ENCODE results near the gene SMIM45.

DNA sequence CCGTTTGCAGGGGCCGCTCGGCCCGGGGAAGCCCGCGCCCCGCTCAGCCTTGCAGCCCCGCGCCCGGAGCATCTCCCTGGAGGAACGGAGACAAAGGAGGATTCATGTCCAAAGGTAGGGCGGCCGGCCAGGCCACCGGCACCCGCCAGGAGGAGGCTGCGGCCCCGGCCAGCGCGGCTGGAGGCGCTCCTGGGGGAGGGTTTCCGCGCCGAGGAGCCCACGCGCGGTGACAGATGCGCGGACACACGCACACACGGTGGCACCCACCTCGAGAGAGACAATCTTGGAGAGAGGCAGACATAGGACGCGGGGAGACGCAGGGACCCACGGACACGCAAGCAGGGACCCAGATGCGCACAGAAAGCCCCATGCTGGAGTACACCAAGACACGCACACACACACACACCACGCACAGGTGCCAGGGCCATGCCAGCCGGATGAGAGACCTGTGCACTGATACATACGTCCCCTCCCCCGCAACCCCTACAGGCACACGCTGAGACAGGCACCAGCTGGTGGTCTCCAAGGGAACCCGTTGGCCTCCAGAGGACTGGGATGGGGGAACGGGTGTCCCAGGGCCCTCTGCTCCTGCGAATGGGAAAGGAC lies 25.1 kb downstream of the SMIM45 start:
- TF ChIP-seq, protein P1, sequence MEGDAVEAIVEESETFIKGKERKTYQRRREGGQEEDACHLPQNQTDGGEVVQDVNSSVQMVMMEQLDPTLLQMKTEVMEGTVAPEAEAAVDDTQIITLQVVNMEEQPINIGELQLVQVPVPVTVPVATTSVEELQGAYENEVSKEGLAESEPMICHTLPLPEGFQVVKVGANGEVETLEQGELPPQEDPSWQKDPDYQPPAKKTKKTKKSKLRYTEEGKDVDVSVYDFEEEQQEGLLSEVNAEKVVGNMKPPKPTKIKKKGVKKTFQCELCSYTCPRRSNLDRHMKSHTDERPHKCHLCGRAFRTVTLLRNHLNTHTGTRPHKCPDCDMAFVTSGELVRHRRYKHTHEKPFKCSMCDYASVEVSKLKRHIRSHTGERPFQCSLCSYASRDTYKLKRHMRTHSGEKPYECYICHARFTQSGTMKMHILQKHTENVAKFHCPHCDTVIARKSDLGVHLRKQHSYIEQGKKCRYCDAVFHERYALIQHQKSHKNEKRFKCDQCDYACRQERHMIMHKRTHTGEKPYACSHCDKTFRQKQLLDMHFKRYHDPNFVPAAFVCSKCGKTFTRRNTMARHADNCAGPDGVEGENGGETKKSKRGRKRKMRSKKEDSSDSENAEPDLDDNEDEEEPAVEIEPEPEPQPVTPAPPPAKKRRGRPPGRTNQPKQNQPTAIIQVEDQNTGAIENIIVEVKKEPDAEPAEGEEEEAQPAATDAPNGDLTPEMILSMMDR (IDR thresholded peaks at IDR 0.05): no peak
- TF ChIP-seq POLR2A (IDR thresholded peaks at IDR 0.05): no peak
